H9 (cell line): ENCODE results near the gene MGAT5B. TPM values are rescaled to one million over a fixed set of nuclear protein-coding genes. Genes with fewer than 3 reads are reported as not detected.

Experiments used
- DNase-seq: peaks from one replicate; pipeline ENCODE4 v3.0.0-alpha.2; 2017
- H2AFZ ChIP-seq: one replicate; pipeline ENCODE4 v1.6.1; 2013; ENCODE audit warnings: mild to moderate bottlenecking, low read length, control low read depth, moderate library complexity
- H2AK5ac ChIP-seq: 2 replicates; pipeline ENCODE4 v1.6.1; 2013; ENCODE audit warnings: low read length, control low read depth, mixed read lengths; ENCODE audit not compliant: insufficient read length
- H2BK120ac ChIP-seq: one replicate; pipeline ENCODE4 v1.6.1; 2013; ENCODE audit warnings: low read depth, mild to moderate bottlenecking, low read length, control low read depth, inconsistent platforms; ENCODE audit not compliant: poor library complexity, severe bottlenecking
- H2BK12ac ChIP-seq: 2 replicates; pipeline ENCODE4 v1.6.1; 2013; ENCODE audit warnings: low read length, control low read depth, mixed read lengths, low read depth; ENCODE audit not compliant: insufficient read length
- H2BK15ac ChIP-seq: 2 replicates; pipeline ENCODE4 v1.6.1; 2013; ENCODE audit warnings: low read depth, low read length, control low read depth
- H2BK20ac ChIP-seq: one replicate; pipeline ENCODE4 v1.6.1; 2013; ENCODE audit warnings: low read depth, mild to moderate bottlenecking, low read length, control low read depth, inconsistent platforms; ENCODE audit not compliant: poor library complexity, severe bottlenecking
- H2BK5ac ChIP-seq: 2 replicates; pipeline ENCODE4 v1.6.1; 2013; ENCODE audit warnings: low read length, control low read depth, mixed read lengths; ENCODE audit not compliant: insufficient read length
- H3K14ac ChIP-seq: 2 replicates; pipeline ENCODE4 v1.6.1; 2013; ENCODE audit warnings: low read length, control low read depth; ENCODE audit not compliant: insufficient read depth
- H3K18ac ChIP-seq: 2 replicates; pipeline ENCODE4 v1.6.1; 2013; ENCODE audit warnings: low read depth, mild to moderate bottlenecking, mixed read lengths, low read length, control low read depth; ENCODE audit not compliant: insufficient read length
- H3K23ac ChIP-seq: 2 replicates; pipeline ENCODE4 v1.6.1; 2013; ENCODE audit warnings: low read length, control low read depth, mixed read lengths, low read depth; ENCODE audit not compliant: insufficient read length
- H3K23me2 ChIP-seq: 2 replicates; pipeline ENCODE4 v1.6.1; 2013; ENCODE audit warnings: low read depth, mild to moderate bottlenecking, mixed read lengths, low read length, control low read depth; ENCODE audit not compliant: insufficient read length, poor library complexity, severe bottlenecking
- H3K27ac ChIP-seq: 2 replicates; pipeline ENCODE4 v1.5.1; 2013; ENCODE audit warnings: low read length, control low read depth, mixed read lengths, low read depth; ENCODE audit not compliant: insufficient read length
- H3K27me3 ChIP-seq: 2 replicates; pipeline ENCODE4 v1.6.1; 2013; ENCODE audit warnings: low read length, control low read depth, inconsistent platforms; ENCODE audit not compliant: insufficient read depth
- H3K4ac ChIP-seq: 2 replicates; pipeline ENCODE4 v1.6.1; 2013; ENCODE audit warnings: low read depth, mild to moderate bottlenecking, control low read depth, inconsistent platforms, low read length, moderate library complexity
- H3K4me1 ChIP-seq: 2 replicates; pipeline ENCODE4 v1.6.1; 2013; ENCODE audit warnings: low read length, control low read depth, inconsistent platforms; ENCODE audit not compliant: insufficient read depth
- H3K4me2 ChIP-seq: 2 replicates; pipeline ENCODE4 v1.6.1; 2013; ENCODE audit warnings: low read length, control low read depth, mixed read lengths; ENCODE audit not compliant: insufficient read length, insufficient read depth
- H3K56ac ChIP-seq: 2 replicates; pipeline ENCODE4 v1.6.1; 2013; ENCODE audit warnings: low read depth, mild to moderate bottlenecking, mixed read lengths, low read length, control low read depth; ENCODE audit not compliant: insufficient read length
- H3K79me1 ChIP-seq: 2 replicates; pipeline ENCODE4 v1.6.1; 2013; ENCODE audit warnings: low read depth, mild to moderate bottlenecking, moderate library complexity, low read length, control low read depth, inconsistent platforms; ENCODE audit not compliant: insufficient read depth, poor library complexity, severe bottlenecking
- H3K79me2 ChIP-seq: 2 replicates; pipeline ENCODE4 v1.6.1; 2013; ENCODE audit warnings: low read length, control low read depth, inconsistent platforms; ENCODE audit not compliant: insufficient read depth
- H3K9ac ChIP-seq: 2 replicates; pipeline ENCODE4 v1.6.1; 2013; ENCODE audit warnings: low read length, control low read depth, mixed read lengths; ENCODE audit not compliant: insufficient read length; ENCODE audit errors: extremely low read depth
- H3K9me3 ChIP-seq: one replicate; pipeline ENCODE4 v1.6.1; 2013; ENCODE audit warnings: low read depth, low read length, inconsistent platforms; ENCODE audit not compliant: control insufficient read depth
- H3T11ph ChIP-seq: one replicate; pipeline ENCODE4 v1.6.1; 2013; ENCODE audit warnings: mild to moderate bottlenecking, low read length, control low read depth, inconsistent platforms
- H4K20me1 ChIP-seq: one replicate; pipeline ENCODE4 v1.6.1; 2013; ENCODE audit not compliant: control insufficient read depth, insufficient read length, insufficient read depth
- H4K5ac ChIP-seq: 2 replicates; pipeline ENCODE4 v1.6.1; 2013; ENCODE audit warnings: low read depth, mild to moderate bottlenecking, mixed read lengths, low read length, control low read depth; ENCODE audit not compliant: insufficient read length
- H4K8ac ChIP-seq: replicated peaks from 2 replicates; pipeline ENCODE4 v1.6.1; 2013; ENCODE audit warnings: low read length, control low read depth, mixed read lengths, low read depth; ENCODE audit not compliant: insufficient read length
- H4K91ac ChIP-seq: 2 replicates; pipeline ENCODE4 v1.6.1; 2013; ENCODE audit warnings: low read depth, mild to moderate bottlenecking, moderate library complexity, mixed read lengths, low read length, control low read depth; ENCODE audit not compliant: insufficient read length
- H3K27ac Mint-ChIP-seq, 3 experiments: 2 replicates in 2 of 3; 3 replicates in 1 of 3; pipeline ENCODE4 v1.8.0; 2020 to 2021; ENCODE audit warnings: mixed read lengths in 3 of 3, mild to moderate bottlenecking in 1 of 3, moderate library complexity in 1 of 3
- H3K27me3 Mint-ChIP-seq: 2 replicates; pipeline ENCODE4 v1.8.0; 2021; ENCODE audit warnings: low read depth, mild to moderate bottlenecking, moderate library complexity, mixed read lengths
- H3K36me3 Mint-ChIP-seq, 3 experiments: 2 replicates in 2 of 3; 3 replicates in 1 of 3; pipeline ENCODE4 v1.8.0; 2020 to 2021; ENCODE audit warnings: low read depth in 3 of 3, mixed read lengths in 3 of 3; ENCODE audit not compliant: insufficient read depth in 1 of 3
- H3K4me1 Mint-ChIP-seq, 2 experiments: 2 replicates each; pipeline ENCODE4 v1.8.0; 2020; ENCODE audit warnings: mixed read lengths in 2 of 2
- H3K4me3 Mint-ChIP-seq, 2 experiments: 2 replicates in 1 of 2; 3 replicates in 1 of 2; pipeline ENCODE4 v1.8.0; 2020 to 2021; ENCODE audit warnings: mild to moderate bottlenecking in 2 of 2, mixed read lengths in 2 of 2, moderate library complexity in 1 of 2
- H3K9me3 Mint-ChIP-seq, 2 experiments: 2 replicates in 1 of 2; 3 replicates in 1 of 2; pipeline ENCODE4 v1.8.0; 2020; ENCODE audit warnings: mild to moderate bottlenecking in 2 of 2, mixed read lengths in 2 of 2, moderate library complexity in 1 of 2
- WGBS: extraction: QIAGEN DNeasy Blood & Tissue Kit; methylation state at CpG from one replicate; pipeline ENCODE4 v1.1.7; 2013; ENCODE audit warnings: missing lambda C conversion rate, low lambda C conversion rate, mixed read lengths; ENCODE audit not compliant: insufficient read length; ENCODE audit errors: extremely low coverage; 5-methylcytosine and 5-hydroxymethylcytosine counted together
- total RNA-seq: library from RNA; stranded (reverse); gene quantifications from 2 replicates; pipeline ENCODE4 v1.2.1, GENCODE V29; 2021
- TF ChIP-seq, protein P1 (sequence below): fragments of 200-600 bp; sonication (generic); conservative IDR thresholded peaks from 3 replicates; pipeline ENCODE4 v1.8.0; 2021; ENCODE audit warnings: antibody characterized with exemption, mild to moderate bottlenecking

MGAT5B gene
- total RNA-seq, 1 experiment from 2014 or later = 4.9 TPM

GRCh38 chr17:76986365-76986764 lies 118.2 kb downstream of the MGAT5B start:
- no peak overlapping the region for H3T11ph ChIP-seq
- no peak overlapping the region for H2AK5ac ChIP-seq
- no peak overlapping the region for H2BK120ac ChIP-seq
- no peak overlapping the region for H4K91ac ChIP-seq
- no peaks in the 10 kb centered on the region for H3K9me3 ChIP-seq
- no peak overlapping the region for H3K4me3 Mint-ChIP-seq
- H3K23ac ChIP-seq = no peak overlapping the region
- no peak overlapping the region for H3K9ac ChIP-seq
- H3K79me1 ChIP-seq = no peaks in the 10 kb centered on the region
- no peak overlapping the region for H3K14ac ChIP-seq
- H3K27ac Mint-ChIP-seq = 0 out of 7 replicates have a peak overlapping the region, but pooled peaks of 1 of the 3 experiments have one; percentile 36
- H2BK5ac ChIP-seq = no peak overlapping the region
- H2AFZ ChIP-seq = no peak overlapping the region
- no peak overlapping the region for H2BK15ac ChIP-seq
- H3K18ac ChIP-seq = no peak overlapping the region
- H2BK20ac ChIP-seq = no peak overlapping the region
- H3K56ac ChIP-seq = no peak overlapping the region
- no CpG with 5 or more reads among the region's 8 CpGs for WGBS
- H3K4ac ChIP-seq = no peak overlapping the region
- no peaks in the 10 kb centered on the region for H3K4me1 ChIP-seq
- H3K9me3 Mint-ChIP-seq = no peaks in the 10 kb centered on the region
- H4K5ac ChIP-seq = no peak overlapping the region
- no peak for DNase-seq
- no peaks in the 10 kb centered on the region; a peak in 1 of 7 replicates for H3K36me3 Mint-ChIP-seq
- H3K27me3 ChIP-seq = no peaks in the 10 kb centered on the region
- H3K4me2 ChIP-seq = no peak overlapping the region
- no peak overlapping the region for H2BK12ac ChIP-seq
- peaks cover 4% of the 10 kb centered on the region for H3K27me3 Mint-ChIP-seq
- H3K27ac ChIP-seq = no peak overlapping the region
- no peak overlapping the region for H4K8ac ChIP-seq
- TF ChIP-seq, protein P1, sequence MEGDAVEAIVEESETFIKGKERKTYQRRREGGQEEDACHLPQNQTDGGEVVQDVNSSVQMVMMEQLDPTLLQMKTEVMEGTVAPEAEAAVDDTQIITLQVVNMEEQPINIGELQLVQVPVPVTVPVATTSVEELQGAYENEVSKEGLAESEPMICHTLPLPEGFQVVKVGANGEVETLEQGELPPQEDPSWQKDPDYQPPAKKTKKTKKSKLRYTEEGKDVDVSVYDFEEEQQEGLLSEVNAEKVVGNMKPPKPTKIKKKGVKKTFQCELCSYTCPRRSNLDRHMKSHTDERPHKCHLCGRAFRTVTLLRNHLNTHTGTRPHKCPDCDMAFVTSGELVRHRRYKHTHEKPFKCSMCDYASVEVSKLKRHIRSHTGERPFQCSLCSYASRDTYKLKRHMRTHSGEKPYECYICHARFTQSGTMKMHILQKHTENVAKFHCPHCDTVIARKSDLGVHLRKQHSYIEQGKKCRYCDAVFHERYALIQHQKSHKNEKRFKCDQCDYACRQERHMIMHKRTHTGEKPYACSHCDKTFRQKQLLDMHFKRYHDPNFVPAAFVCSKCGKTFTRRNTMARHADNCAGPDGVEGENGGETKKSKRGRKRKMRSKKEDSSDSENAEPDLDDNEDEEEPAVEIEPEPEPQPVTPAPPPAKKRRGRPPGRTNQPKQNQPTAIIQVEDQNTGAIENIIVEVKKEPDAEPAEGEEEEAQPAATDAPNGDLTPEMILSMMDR = no peak
- H3K79me2 ChIP-seq = no peaks in the 10 kb centered on the region
- no peaks in the 10 kb centered on the region for H4K20me1 ChIP-seq
- peaks cover 12 to 52% of the 10 kb centered on the region in 2 experiments for H3K4me1 Mint-ChIP-seq
- no peaks in the 10 kb centered on the region for H3K23me2 ChIP-seq
